ENCODE results near the gene PTPRD. TPM values are rescaled to one million over a fixed set of nuclear protein-coding genes. Genes with fewer than 3 reads are reported as not detected.

PTPRD gene
- total and polyA plus RNA-seq, 2 donors from 2014 or later = 6.4 to 78.9 TPM

DNA sequence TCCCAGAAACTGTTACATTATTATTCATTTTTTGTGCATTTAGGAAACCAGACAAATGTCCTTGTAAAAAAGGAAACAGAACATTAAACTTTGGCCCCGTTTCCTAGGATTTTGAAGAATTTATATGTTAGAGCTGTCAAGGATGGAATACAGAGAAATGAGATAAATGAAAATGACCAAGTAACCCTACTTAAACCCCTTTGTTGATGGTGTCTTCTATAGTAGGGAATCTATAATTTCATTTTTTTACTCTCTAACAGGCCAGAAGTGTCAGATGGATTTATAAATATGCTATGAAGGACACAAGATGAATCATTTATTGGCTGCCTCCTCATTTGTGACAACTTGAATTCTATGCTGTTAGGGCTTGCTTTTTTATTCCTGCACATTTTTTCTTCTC lies 1047.1 kb downstream of the PTPRD start:
- H3K9me3 ChIP-seq (ENCODE audit: control insufficient read depth in 2 of 3, insufficient read depth in 1 of 3, low read length in 3 of 3) = no peaks in the 10 kb centered on the region
- no peaks in the 10 kb centered on the region for H3K27me3 ChIP-seq (ENCODE audit: control insufficient read depth, insufficient read depth, low read length)
- no peaks in the 10 kb centered on the region for H3K36me3 ChIP-seq (ENCODE audit: control insufficient read depth in 2 of 3, insufficient read depth in 3 of 3, low read length in 3 of 3)
- DNase-seq (no peak), FAIRE-seq (no peak)
- no peak overlapping the region for H3K27ac ChIP-seq (ENCODE audit: low read depth in 2 of 2, low read length in 2 of 2)
- no peak overlapping the region for H3K9ac ChIP-seq (ENCODE audit: low read length in 3 of 3)
- TF ChIP-seq, protein P1, sequence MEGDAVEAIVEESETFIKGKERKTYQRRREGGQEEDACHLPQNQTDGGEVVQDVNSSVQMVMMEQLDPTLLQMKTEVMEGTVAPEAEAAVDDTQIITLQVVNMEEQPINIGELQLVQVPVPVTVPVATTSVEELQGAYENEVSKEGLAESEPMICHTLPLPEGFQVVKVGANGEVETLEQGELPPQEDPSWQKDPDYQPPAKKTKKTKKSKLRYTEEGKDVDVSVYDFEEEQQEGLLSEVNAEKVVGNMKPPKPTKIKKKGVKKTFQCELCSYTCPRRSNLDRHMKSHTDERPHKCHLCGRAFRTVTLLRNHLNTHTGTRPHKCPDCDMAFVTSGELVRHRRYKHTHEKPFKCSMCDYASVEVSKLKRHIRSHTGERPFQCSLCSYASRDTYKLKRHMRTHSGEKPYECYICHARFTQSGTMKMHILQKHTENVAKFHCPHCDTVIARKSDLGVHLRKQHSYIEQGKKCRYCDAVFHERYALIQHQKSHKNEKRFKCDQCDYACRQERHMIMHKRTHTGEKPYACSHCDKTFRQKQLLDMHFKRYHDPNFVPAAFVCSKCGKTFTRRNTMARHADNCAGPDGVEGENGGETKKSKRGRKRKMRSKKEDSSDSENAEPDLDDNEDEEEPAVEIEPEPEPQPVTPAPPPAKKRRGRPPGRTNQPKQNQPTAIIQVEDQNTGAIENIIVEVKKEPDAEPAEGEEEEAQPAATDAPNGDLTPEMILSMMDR (IDR thresholded peaks at IDR 0.05; ENCODE audit: borderline replicate concordance, extremely low read depth, insufficient read depth) = no peak
- no peak overlapping the region for H3K4me3 ChIP-seq (ENCODE audit: low read length in 3 of 3)
- intact Hi-C loops (cut with DNase I) = no loop called here
- no peaks in the 10 kb centered on the region for H3K4me1 ChIP-seq (ENCODE audit: control insufficient read depth in 2 of 3, insufficient read depth in 2 of 3, low read depth in 1 of 3, low read length in 3 of 3)

GRCh38 chr9:9563817-9564216 lies 1049.0 kb downstream of the PTPRD start:
- H3K9ac ChIP-seq (ENCODE audit: low read length in 3 of 3) = no peak overlapping the region
- H3K4me3 ChIP-seq (ENCODE audit: low read length in 3 of 3) = no peak overlapping the region
- H3K27ac ChIP-seq (ENCODE audit: low read depth in 2 of 2, low read length in 2 of 2) = no peak overlapping the region
- TF ChIP-seq, protein P1 (IDR thresholded peaks at IDR 0.05; ENCODE audit: borderline replicate concordance, extremely low read depth, insufficient read depth) = no peak
- H3K36me3 ChIP-seq (ENCODE audit: control insufficient read depth in 2 of 3, insufficient read depth in 3 of 3, low read length in 3 of 3) = no peaks in the 10 kb centered on the region
- H3K9me3 ChIP-seq (ENCODE audit: control insufficient read depth in 2 of 3, insufficient read depth in 1 of 3, low read length in 3 of 3) = no peaks in the 10 kb centered on the region
- H3K4me1 ChIP-seq (ENCODE audit: control insufficient read depth in 2 of 3, insufficient read depth in 2 of 3, low read depth in 1 of 3, low read length in 3 of 3) = no peaks in the 10 kb centered on the region
- no peak for DNase-seq
- FAIRE-seq = no peak
- intact Hi-C loops (cut with DNase I) = no loop called here
- no peaks in the 10 kb centered on the region for H3K27me3 ChIP-seq (ENCODE audit: control insufficient read depth, insufficient read depth, low read length)

DNA sequence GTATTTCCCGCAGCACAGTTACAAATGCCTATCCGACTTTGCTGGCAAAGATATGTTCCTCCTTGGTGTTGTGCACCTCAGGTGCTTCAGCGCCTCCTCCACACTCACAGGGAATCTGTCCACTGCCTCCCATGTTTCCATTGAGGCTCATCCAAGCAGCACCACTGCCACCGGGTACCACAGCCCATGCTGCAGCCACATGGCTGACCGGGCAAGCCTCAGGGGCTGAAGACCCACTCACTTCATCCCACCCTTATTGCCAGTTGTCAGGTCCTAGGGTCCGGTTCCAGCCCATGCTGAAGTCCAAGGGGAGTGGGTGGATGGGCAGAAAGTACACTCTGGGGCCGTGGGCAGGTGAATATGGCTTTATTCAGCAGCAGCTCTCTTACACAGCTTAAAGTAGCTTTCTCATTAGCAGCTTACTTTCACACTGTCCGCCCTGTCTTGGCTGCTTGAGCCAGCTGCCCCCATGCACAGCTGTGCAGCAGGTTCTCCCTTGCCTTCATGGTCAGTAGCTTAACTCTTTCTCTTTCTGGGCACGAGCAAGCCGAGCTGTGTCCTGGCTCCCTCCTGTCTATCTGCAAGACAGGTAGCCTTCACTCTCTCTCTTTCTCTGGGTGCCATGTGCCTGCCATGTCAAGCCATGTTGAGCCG lies 1052.3 kb downstream of the PTPRD start:
- H3K36me3 ChIP-seq (ENCODE audit: control insufficient read depth in 2 of 3, insufficient read depth in 3 of 3, low read length in 3 of 3) = no peaks in the 10 kb centered on the region

More for the DNA sequence above, 1052.3 kb downstream of the PTPRD start:
- TF ChIP-seq, protein P1 (IDR thresholded peaks at IDR 0.05; ENCODE audit: borderline replicate concordance, extremely low read depth, insufficient read depth) = no peak
- peak in 1 of 5 donors; percentile 31 for DNase-seq
- no peak for FAIRE-seq
- H3K9me3 ChIP-seq (ENCODE audit: control insufficient read depth in 2 of 3, insufficient read depth in 1 of 3, low read length in 3 of 3) = no peaks in the 10 kb centered on the region
- H3K9ac ChIP-seq (ENCODE audit: low read length in 3 of 3) = no peak overlapping the region
- H3K27me3 ChIP-seq (ENCODE audit: control insufficient read depth, insufficient read depth, low read length) = no peaks in the 10 kb centered on the region
- no peak overlapping the region for H3K27ac ChIP-seq (ENCODE audit: low read depth in 2 of 2, low read length in 2 of 2)
- intact Hi-C loops (cut with DNase I) = no loop called here
- H3K4me1 ChIP-seq (ENCODE audit: control insufficient read depth in 2 of 3, insufficient read depth in 2 of 3, low read depth in 1 of 3, low read length in 3 of 3) = no peaks in the 10 kb centered on the region
- H3K4me3 ChIP-seq (ENCODE audit: low read length in 3 of 3) = no peak overlapping the region

Measured in kidney (tissue), 14 donors.